ENCODE data around the gene SNW1. TPM values are rescaled to one million over a fixed set of nuclear protein-coding genes. Genes with fewer than 3 reads are reported as not detected.
"Not testable (repeated sequence)": the region's sequence is repeated elsewhere in the genome, so short reads cannot be mapped to it uniquely, and the experiment has no call there.

SNW1 gene
- total RNA-seq, 1 donor: 55.7 TPM

GRCh38 chr14:77752266-77752665 lies 8.7 kb downstream of the SNW1 start:
- TF ChIP-seq, protein P1, sequence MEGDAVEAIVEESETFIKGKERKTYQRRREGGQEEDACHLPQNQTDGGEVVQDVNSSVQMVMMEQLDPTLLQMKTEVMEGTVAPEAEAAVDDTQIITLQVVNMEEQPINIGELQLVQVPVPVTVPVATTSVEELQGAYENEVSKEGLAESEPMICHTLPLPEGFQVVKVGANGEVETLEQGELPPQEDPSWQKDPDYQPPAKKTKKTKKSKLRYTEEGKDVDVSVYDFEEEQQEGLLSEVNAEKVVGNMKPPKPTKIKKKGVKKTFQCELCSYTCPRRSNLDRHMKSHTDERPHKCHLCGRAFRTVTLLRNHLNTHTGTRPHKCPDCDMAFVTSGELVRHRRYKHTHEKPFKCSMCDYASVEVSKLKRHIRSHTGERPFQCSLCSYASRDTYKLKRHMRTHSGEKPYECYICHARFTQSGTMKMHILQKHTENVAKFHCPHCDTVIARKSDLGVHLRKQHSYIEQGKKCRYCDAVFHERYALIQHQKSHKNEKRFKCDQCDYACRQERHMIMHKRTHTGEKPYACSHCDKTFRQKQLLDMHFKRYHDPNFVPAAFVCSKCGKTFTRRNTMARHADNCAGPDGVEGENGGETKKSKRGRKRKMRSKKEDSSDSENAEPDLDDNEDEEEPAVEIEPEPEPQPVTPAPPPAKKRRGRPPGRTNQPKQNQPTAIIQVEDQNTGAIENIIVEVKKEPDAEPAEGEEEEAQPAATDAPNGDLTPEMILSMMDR (IDR thresholded peaks at IDR 0.05; ENCODE audit: insufficient read depth, low read length): no peak
- H3K4me3 ChIP-seq (ENCODE audit: low read depth, low read length): no peak overlapping the region
- DNase-seq (ENCODE audit: low read depth): no peak

DNA sequence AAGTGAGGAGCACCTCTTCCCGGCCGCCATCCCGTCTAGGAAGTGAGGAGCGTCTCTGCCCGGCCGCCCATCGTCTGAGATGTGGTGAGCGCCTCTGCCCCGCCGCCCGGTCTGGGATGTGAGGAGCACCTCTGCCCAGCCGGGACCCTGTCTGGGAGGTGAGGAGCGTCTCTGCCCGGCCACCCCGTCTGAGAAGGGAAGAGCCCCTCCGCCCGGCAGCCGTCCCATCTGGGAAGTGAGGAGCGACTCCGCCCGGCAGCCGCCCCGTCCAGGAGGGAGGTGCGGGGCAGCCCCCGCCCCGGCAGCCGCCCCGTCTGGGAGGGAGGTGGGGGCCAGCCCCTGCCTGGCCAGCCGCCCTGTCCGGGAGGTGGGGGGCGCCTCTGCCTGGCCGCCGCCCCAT lies 13.5 kb downstream of the SNW1 start:
- H3K4me3 ChIP-seq (ENCODE audit: low read depth, low read length); DNase-seq (ENCODE audit: low read depth): not testable (repeated sequence)

DNA sequence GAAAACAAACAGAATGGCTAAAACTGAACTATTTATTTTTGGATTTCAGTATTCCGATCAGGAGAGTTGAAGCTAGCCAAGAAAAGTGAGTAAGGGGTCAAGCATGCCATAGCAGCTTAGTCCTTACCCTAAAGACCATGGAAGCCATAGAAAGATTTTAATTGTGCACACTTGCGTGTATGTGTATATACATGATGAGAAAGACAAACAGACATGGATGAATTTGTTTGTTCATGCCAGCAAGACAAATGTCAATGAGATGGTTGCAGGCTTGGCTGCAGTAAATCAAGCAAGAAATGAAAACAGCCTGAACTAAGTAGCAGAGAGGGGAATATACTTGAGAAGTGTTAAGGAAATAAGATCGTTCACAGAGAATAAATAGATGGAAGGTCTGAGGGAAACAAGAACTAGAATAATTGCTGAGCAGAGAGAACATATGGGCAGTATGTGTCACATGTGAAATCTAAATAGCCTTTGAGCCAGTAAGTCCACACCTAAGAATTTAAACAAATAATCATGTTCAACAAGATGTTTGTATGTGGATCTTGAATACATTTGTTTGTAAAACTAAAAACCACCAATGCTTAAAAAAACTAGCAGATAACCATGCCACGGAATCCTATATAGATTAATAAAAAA lies 14.8 kb downstream of the SNW1 start:
- H3K4me3 ChIP-seq (ENCODE audit: low read depth, low read length): no peak overlapping the region
- TF ChIP-seq, protein P1 (IDR thresholded peaks at IDR 0.05; ENCODE audit: insufficient read depth, low read length): no peak
- DNase-seq (ENCODE audit: low read depth): no peak

DNA sequence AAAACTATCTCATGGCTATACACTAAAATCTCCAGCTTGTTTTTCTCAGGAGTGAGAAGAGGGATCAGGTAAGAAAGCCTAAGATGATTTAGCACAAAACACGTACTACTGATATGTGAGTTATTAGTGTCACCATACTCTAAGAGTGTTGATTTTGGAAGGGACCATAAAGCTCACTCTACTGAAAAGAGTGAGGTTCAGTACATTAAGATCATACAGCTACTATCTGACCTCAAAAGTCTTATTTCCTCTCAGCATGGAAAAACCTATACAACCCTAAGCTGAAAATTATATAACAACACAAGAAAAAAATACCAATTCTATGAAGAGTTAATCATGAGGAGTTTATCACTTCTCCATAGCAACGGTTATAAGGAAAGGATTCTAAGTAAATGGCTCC lies 19.5 kb downstream of the SNW1 start:
- no peak overlapping the region for H3K4me3 ChIP-seq (ENCODE audit: low read depth, low read length)
- no peak for DNase-seq (ENCODE audit: low read depth)
- TF ChIP-seq, protein P1 (IDR thresholded peaks at IDR 0.05; ENCODE audit: insufficient read depth, low read length): no peak

DNA sequence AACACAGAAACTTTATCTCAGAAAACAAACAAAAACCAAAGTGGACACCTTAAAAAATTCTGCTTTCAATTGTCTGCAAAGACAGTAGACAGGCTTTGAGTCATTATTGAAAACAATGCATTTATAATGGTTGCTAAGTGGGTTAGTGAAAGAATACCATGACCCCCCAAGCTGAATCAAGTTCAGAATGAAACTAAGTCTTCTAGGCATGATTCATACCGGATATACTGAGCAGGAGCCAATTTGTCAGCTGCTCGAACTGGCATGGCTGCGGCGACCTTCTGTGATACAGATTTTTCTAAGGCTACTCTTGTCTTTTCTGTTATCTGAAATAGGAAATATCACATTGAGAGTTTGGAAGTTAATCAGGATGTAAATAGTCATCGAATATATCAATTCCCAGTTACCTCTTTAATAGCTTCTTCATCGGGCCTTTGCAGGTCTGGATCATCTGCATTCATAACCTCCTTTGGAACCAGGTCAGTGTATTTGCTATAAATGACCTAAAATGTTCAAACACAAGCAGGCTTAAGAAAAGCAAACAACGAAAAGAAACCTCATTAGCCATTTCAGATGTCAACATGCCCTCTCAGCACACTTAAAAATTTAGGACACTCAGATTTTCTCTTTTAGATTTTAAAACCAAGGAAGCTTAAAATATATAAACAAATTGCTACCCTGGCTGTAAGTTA lies 22.3 kb downstream of the SNW1 start:
- peak; percentile 73 for DNase-seq (ENCODE audit: low read depth)
- H3K4me3 ChIP-seq (ENCODE audit: low read depth, low read length): no peak overlapping the region
- TF ChIP-seq, protein P1 (IDR thresholded peaks at IDR 0.05; ENCODE audit: insufficient read depth, low read length): no peak

DNA sequence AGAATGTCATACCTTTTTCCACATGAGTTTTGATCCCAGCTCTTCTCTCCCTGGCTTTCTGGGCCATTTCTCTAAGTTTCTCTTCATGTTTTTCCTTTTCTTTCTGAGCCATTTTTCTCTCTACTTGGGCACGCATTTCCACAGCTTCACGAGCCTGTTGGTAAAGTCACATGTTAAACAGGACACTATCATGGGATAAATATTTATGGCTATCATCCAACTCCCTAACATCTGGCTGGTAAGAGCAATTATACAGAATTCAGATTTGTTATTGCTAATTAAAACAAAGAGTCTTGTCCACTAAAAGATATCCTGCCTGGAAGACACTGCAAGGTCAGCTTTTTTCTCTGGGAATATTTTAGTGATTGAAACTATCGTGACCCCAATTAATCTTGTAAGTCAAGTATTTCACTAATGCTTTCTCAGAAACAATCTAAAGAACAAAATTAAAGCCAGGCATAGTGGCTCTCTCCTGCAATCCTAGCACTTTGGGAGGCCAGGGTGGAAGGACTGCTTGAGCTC lies 29.9 kb downstream of the SNW1 start:
- TF ChIP-seq, protein P1 (IDR thresholded peaks at IDR 0.05; ENCODE audit: insufficient read depth, low read length): no peak
- no peak for DNase-seq (ENCODE audit: low read depth)
- no peak overlapping the region for H3K4me3 ChIP-seq (ENCODE audit: low read depth, low read length)

GRCh38 chr14:77722301-77722700 lies 38.7 kb downstream of the SNW1 start:
- DNase-seq (ENCODE audit: low read depth): no peak
- TF ChIP-seq, protein P1 (IDR thresholded peaks at IDR 0.05; ENCODE audit: insufficient read depth, low read length): no peak
- H3K4me3 ChIP-seq (ENCODE audit: low read depth, low read length): no peak overlapping the region
